ENCODE data around the gene ECSIT.

Gene ECSIT

GRCh38 chr19:11499890-11500420 lies 29.0 kb downstream of the ECSIT start:
- no peak for DNase-seq (ENCODE audit: low spot score)

- no peak for DNase-seq (ENCODE audit: low spot score)
Observed at GRCh38 chr19:11499220-11499726, 29.7 kb downstream of the ECSIT start.

GRCh38 chr19:11496391-11497163 lies 32.4 kb downstream of the ECSIT start:
- DNase-seq (ENCODE audit: low spot score) = peak; percentile 89

GRCh38 chr19:11495885-11496284 lies 33.0 kb downstream of the ECSIT start:
- no peak for DNase-seq (ENCODE audit: low spot score)

- DNase-seq (ENCODE audit: low spot score) = no peak
Observed at GRCh38 chr19:11495481-11495880, 33.5 kb downstream of the ECSIT start.

GRCh38 chr19:11494634-11495285 lies 34.2 kb downstream of the ECSIT start:
- DNase-seq (ENCODE audit: low spot score) = no peak

GRCh38 chr19:11489378-11489777 lies 39.6 kb downstream of the ECSIT start:
- DNase-seq (ENCODE audit: low spot score) = no peak

GRCh38 chr19:11486661-11487503 lies 42.1 kb downstream of the ECSIT start:
- no peak for DNase-seq (ENCODE audit: low spot score)

GRCh38 chr19:11485245-11485837 lies 43.6 kb downstream of the ECSIT start:
- no peak for DNase-seq (ENCODE audit: low spot score)

GRCh38 chr19:11483366-11484111 lies 45.4 kb downstream of the ECSIT start:
- no peak for DNase-seq (ENCODE audit: low spot score)

- peak; percentile 98 for DNase-seq (ENCODE audit: low spot score)
Observed at GRCh38 chr19:11482384-11483050, 46.4 kb downstream of the ECSIT start.

- DNase-seq (ENCODE audit: low spot score) = peak; percentile 94
Observed at GRCh38 chr19:11481534-11482383, 47.2 kb downstream of the ECSIT start.

GRCh38 chr19:11480715-11481533 lies 48.0 kb downstream of the ECSIT start, which contains the start of gene ELAVL3:
Gene ELAVL3 (minus strand): TSS chr19:11481046. CDS start chr19:11480608, 438 bp downstream.
- DNase-seq (ENCODE audit: low spot score) = no peak

- DNase-seq (ENCODE audit: low spot score) = no peak
Observed at GRCh38 chr19:11479898-11480714, 48.8 kb downstream of the ECSIT start.

- peak; percentile 60 for DNase-seq (ENCODE audit: low spot score)
Observed at GRCh38 chr19:11479090-11479897, 49.6 kb downstream of the ECSIT start.

- DNase-seq (ENCODE audit: low spot score) = no peak
Observed at GRCh38 chr19:11478167-11479089, 50.5 kb downstream of the ECSIT start.
